Coronary artery (tissue), 2 donors: Measurements from ENCODE around the gene RNF212.

Experiments
- DNase-seq: peaks from one replicate; pipeline ENCODE4 v3.0.0-alpha.2; 2017; ENCODE audit warnings: low spot score
- H3K27ac ChIP-seq, 2 donors: fragments of 200-600 bp; sonication (generic); one replicate each; pipeline ENCODE4 v1.5.1; 2016 to 2019
- H3K4me3 ChIP-seq: fragments of 200-600 bp; sonication (generic); 2 replicates; pipeline ENCODE4 v1.5.1; 2016; ENCODE audit warnings: mild to moderate bottlenecking, moderate library complexity
- TF ChIP-seq, protein P1 (sequence below): fragments of 200-600 bp; sonication (generic); IDR thresholded peaks from one replicate; pipeline ENCODE4 v1.5.1; 2019; ENCODE audit warnings: antibody characterized with exemption

RNF212 gene

DNA sequence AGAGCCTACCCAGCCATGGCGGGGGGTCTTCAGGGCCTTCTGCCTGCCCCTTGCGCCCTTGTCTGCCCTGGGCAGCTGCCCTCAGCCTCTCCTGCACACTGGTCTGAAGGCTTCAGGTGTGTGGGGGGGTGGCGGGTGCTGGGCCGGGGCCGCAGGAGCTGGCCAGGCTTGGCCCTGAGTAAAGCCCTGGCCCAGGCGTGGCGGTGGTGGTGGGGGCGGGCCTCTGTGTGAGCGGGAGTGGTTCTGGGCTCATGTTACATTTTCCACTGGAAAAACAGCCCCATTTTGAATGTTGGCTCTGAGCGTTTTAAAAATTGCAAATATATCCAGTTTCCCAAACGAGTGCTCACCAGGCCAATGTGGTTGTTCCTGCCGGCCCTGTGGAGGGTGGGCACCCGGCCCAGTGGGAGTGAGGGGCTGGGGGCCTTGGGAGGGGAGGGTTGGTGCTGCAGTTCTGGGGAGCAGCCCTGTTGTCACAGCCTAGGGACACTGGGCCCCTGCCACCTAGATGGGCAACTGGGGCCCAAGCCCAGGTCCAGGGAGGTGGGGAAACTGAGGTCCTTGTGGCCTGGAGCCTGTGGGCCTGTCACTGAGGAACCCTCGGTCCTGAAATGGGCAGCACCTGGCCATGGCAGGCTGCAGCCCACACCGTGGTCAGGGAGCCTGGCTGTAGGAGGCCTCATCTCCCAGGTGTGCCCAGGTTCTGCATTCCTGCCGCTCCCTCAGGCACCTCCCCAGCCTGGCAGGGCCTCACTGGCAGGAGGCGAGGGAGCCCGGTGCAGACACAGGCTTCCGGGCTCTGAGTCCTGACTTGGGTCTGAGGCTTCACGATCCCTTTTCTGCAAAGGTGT lies 73.6 kb downstream of the RNF212 start:
- TF ChIP-seq, protein P1, sequence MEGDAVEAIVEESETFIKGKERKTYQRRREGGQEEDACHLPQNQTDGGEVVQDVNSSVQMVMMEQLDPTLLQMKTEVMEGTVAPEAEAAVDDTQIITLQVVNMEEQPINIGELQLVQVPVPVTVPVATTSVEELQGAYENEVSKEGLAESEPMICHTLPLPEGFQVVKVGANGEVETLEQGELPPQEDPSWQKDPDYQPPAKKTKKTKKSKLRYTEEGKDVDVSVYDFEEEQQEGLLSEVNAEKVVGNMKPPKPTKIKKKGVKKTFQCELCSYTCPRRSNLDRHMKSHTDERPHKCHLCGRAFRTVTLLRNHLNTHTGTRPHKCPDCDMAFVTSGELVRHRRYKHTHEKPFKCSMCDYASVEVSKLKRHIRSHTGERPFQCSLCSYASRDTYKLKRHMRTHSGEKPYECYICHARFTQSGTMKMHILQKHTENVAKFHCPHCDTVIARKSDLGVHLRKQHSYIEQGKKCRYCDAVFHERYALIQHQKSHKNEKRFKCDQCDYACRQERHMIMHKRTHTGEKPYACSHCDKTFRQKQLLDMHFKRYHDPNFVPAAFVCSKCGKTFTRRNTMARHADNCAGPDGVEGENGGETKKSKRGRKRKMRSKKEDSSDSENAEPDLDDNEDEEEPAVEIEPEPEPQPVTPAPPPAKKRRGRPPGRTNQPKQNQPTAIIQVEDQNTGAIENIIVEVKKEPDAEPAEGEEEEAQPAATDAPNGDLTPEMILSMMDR, result no peak
- no peak for DNase-seq
- H3K27ac ChIP-seq, result peak overlapping the region in 1 of 2 donors; percentile 80
- no peak overlapping the region for H3K4me3 ChIP-seq

DNA sequence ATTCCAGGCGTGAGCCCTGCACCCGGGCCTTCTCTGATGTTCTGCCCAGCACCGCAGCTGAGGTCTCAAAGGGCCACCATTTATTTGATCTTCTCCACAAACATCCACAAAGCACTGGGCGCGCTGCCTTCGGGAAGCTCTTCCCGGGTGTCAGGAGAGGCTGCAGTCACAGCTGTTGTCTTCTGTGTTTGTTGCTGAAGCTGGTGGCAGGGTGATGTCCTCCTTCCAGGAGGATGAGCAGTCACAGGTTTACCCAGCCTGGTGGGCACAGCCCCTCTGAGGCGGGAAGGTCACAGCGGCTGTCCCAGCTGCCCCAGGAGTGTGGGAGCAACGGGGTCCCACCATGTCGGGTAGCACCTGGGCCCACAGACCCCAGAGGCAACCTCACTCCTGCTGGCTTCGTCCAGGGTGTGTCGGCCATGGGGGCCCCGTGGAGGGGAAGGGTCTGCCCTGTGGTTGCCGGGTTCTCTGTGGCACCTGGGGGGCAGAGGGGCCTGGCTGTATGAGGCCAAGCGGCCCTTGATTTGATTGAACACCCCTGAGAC lies 74.3 kb downstream of the RNF212 start:
- H3K27ac ChIP-seq, result peak overlapping the region in 1 of 2 donors; percentile 80
- DNase-seq, result no peak
- H3K4me3 ChIP-seq, result no peak overlapping the region
- TF ChIP-seq, protein P1, result no peak

DNA sequence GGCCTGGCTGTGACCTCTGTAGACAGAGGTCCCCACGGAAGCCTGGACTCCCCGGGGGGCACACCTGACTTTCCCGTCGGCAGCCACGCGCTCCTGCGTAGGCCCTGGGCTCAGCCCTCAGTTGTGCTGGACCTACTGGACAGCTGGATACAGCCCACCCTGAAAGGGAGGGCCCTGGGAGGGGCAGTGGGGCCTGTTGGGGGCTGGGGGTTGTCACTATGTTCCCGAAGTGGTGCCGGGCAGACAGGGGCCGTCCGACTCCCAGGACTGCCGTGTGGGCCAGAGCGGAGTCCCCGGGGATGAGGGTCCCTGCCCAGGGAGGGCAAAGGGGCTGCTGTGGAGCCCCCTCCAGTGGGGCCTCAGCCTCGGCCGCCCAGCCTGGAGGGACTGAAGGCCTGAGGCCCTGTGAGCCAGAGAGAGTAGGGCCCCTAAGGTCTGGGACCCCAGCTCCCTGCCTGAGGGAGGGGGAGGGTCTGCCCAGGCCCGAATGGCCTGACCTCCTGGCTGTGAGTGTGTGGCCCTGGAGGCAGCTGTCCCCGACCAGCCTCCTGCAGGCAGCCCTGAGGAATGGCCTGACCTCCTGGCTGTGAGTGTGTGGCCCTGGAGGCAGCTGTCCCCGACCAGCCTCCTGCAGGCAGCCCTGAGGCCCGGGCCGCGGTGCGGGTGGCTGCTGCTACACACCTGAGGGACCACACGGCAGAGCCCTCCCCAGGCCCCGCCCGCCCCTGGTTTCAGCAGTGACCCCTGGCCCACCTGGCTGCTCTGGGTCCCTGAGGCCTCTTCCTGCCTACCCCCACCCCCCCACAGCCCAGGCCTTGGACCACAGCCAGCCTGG lies 76.2 kb downstream of the RNF212 start:
- Histone ChIP-seq H3K27ac (no peak overlapping the region), H3K4me3 (no peak overlapping the region)
- DNase-seq, result no peak
- TF ChIP-seq, protein P1, result no peak

DNA sequence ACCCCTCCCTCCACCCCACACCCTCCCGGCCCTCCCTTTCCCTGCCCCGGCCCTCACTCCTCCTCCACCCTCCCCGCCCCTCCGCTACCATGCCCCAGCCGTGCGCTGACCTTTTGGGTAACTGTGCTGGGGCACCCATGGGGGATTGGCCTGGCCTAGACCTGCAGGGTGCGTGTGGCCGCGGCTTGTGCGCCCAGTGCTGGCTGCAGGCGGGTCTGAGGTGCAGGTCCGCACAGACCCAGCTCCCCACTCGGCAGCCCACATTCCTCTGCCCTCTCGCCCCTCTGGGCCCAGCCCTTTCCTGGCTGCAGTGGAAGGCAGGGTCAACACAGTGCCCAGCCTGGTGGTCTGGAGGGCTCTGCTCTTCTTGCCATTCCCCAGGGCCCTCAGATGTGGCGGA lies 77.3 kb downstream of the RNF212 start:
- TF ChIP-seq, protein P1, result no peak
- no peak for DNase-seq
- peak overlapping the region in 1 of 2 donors; percentile 59 for H3K27ac ChIP-seq

DNA sequence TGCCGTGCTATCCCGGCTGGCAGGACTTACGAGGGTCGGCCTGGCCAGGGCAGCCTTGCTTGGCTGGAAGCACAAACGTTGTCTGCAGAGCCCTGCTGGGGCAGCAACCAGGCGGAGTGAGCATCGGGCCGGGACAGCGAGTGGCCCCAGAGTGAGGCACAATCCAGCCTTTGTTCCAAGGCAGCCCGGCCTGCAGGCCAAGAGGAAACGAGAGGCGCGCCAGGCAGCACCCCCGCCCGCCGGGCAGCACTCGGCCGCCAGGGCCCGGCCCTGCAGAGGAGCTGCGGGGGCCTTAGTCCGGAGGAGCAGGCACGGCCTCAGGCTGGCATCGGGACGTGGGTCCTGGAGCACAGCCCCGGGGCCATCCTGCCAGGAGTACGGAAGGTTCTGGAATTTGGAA lies 77.9 kb downstream of the RNF212 start:
- Histone ChIP-seq H3K27ac (peak overlapping the region in 1 of 2 donors; percentile 59), H3K4me3 (no peak overlapping the region)
- DNase-seq, result no peak

More for the DNA sequence above, 77.3 kb downstream of the RNF212 start:
- no peak overlapping the region for H3K4me3 ChIP-seq

DNA sequence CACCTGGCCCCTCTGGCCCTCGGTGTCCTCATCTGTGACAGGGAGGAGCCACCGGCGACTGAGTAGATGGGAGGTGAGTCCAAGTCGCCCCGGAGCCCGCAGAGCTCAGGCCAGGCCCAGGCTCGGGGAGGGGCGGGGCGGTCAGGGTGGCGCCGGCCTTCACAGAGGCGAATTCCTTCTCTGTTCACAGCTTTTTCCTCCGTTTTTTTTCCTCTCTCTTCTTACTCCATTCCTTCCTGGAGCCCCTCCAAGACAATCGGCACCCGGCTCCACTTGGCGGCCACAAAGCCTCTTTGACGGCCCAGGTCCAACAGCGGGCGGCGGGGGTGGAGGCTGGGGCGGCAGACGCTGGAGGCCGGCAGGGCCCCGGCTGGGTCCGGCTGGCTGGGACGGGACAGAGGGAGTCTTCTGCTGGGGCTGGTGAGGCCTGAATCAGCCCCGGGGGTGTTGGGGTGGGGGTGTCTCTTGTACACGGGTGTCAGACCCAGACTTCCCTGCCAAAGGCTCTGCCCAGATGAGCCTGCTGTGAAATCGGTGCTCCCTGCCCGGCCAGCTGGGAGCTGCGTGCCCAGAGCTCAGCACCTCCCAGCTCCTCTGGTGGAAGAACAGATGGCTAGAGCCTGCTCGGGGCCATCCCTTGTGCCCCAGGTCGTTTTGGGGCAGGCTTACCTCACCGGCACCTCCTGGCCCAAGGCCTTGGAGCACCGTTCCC lies 79.4 kb downstream of the RNF212 start:
- Histone ChIP-seq H3K27ac (peak overlapping the region; percentile 36 to 88), H3K4me3 (peak overlapping the region; percentile 60)
- TF ChIP-seq, protein P1, result no peak
- no peak for DNase-seq

More for the DNA sequence above, 77.9 kb downstream of the RNF212 start:
- TF ChIP-seq, protein P1, result no peak
